GM12875 (cell line): ENCODE results near the gene FRAT2.
"Not testable (repeated sequence)": the region's sequence is repeated elsewhere in the genome, so short reads cannot be mapped to it uniquely, and the experiment has no call there.

Experiments used
- H3K4me3 ChIP-seq: one replicate; pipeline ENCODE4 v1.5.1; 2011; ENCODE audit warnings: low read depth, low read length, control low read depth
- TF ChIP-seq, protein P1 (sequence below): IDR thresholded peaks from 2 replicates; pipeline ENCODE4 v1.5.1; 2011; ENCODE audit warnings: low read depth, mild to moderate bottlenecking, control low read depth, inconsistent platforms, low read length, moderate library complexity, borderline replicate concordance; ENCODE audit not compliant: insufficient read depth

The FRAT2 gene

DNA sequence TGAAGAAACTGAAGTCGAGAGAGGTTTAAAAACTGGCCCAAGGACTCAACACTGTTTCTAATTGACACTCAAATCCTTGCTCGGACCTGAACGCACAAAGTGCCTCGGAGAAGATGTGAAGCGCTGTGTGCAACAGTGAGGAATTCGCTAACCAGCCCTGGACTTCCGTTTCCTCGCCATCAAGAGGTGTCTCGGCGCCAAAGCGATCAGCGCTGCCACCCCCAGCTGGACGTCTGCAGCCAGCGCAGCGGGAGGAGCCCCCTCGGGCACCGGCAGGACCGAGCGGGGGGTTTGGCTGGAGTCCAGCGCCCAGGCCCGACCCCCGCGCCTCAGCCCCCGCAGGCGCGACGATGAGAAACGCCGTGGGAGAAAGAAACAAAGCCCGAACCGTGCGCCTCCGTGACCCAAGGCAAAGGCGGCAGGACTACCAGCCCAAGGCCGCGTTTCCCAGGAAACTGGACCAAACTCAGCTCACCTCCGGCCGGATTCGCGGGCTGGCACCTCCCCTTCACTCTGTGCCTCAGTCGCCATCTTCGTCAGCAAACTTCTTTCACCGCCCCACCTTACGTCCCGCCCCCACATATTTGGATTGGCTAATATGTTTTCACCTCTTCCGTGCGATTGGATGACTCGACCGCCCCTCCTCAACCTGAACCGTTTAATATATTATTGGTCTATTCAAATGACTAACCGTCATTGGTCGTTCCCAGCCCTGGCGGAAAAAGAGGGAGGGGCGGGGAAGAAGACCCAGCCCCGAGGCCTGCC is 42.2 kb downstream of the FRAT2 start, which contains the start of gene ARHGAP19:
TSS of gene ARHGAP19 (minus strand) at position 541 of the 765 bp plus-strand sequence. CDS start at position 531, 10 bp downstream.
- TF ChIP-seq, protein P1, sequence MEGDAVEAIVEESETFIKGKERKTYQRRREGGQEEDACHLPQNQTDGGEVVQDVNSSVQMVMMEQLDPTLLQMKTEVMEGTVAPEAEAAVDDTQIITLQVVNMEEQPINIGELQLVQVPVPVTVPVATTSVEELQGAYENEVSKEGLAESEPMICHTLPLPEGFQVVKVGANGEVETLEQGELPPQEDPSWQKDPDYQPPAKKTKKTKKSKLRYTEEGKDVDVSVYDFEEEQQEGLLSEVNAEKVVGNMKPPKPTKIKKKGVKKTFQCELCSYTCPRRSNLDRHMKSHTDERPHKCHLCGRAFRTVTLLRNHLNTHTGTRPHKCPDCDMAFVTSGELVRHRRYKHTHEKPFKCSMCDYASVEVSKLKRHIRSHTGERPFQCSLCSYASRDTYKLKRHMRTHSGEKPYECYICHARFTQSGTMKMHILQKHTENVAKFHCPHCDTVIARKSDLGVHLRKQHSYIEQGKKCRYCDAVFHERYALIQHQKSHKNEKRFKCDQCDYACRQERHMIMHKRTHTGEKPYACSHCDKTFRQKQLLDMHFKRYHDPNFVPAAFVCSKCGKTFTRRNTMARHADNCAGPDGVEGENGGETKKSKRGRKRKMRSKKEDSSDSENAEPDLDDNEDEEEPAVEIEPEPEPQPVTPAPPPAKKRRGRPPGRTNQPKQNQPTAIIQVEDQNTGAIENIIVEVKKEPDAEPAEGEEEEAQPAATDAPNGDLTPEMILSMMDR: no peak
- peak within 1 kb of the TSS; percentile 86 for H3K4me3 ChIP-seq

DNA sequence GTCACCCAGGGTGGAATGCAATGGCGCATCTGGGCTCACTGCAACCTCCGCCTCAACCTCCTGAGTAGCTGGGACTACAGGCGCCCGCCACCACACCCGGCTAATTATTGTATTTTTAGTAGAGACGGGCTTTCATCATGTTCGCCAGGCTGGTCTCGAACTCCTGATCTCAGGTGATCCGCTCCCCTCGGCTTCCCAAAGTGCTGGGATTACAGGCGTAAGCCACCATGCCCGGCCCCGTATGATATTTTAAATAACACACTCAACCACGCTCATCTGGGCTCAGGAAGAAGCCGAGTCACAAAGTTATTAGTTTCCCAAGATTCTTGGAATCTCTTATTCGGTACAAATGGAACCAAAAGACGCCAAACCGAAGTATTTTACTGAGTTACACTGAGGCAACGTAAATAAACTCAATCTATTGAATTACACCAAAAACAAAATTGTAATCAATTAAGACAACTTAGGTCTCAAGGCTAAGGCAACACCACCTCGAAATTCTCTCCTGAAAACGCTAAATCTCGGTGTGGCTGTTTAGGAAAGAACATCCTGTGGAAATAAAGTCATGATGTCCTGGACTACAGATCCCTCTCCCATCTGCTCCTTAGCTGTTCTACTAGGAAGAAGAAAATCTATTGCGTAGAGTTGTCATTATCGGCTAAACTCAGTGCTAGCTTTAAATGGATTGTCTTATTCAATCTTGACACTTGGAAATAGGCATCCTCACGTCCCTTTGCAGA is 43.0 kb downstream of the FRAT2 start:
- TF ChIP-seq, protein P1: no peak
- peak overlapping the region; percentile 86 for H3K4me3 ChIP-seq

DNA sequence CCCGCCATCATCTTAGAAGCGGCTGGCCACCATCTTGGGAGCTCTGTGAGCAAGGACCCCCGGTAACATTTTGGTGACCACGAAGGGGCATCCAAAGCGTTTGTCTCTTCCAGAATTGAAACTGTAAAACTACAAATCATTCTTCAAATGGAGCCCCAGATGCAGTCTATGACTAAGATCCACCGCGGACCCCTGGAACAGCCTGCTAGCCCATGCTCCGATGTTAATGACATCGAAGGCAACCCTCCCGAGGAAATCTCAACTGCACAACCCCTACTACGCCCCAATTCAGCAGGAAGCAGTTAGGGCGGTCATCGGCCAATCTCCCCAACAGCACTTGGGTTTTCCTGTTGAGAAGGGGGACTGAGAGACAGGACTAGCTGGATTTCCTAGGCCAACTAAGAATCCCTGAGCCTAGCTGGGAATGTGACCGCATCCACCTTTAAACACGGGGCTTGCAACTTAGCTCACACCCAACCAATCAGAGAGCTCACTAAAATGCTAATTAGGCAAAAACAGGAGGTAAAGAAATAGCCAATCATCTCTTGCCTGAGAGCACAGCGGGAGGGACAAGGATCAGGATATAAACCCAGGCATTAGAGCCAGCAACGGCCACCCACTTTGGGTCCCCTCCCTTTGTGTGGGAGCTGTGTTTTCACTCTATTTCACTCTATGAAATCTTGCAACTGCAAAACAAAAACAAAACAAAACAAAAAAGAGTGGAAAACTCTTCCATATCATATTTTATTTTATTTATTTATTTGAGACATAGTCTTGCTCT is 43.8 kb downstream of the FRAT2 start:
- not testable (repeated sequence) for H3K4me3 ChIP-seq

DNA sequence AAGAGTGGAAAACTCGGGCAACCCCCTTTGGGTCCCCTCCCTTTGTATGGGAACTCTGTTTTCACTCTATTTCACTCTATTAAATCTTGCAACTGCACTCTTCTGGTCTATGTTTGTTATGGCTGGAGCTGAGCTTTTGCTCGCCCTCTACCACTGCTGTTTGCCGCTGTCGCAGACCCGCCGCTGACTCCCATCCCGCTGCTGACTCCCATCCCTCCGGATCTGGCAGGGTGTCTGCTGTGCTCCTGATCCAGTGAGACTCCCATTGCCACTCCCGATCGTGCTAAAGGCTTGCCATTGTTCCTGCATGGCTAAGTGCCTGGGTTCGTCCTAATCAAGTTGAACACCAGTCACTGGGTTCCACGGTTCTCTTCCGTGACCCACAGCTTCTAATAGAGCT is 44.5 kb downstream of the FRAT2 start:
- not testable (repeated sequence) for H3K4me3 ChIP-seq
